Measurements from ENCODE around the gene PRTFDC1.

PRTFDC1 gene

DNA sequence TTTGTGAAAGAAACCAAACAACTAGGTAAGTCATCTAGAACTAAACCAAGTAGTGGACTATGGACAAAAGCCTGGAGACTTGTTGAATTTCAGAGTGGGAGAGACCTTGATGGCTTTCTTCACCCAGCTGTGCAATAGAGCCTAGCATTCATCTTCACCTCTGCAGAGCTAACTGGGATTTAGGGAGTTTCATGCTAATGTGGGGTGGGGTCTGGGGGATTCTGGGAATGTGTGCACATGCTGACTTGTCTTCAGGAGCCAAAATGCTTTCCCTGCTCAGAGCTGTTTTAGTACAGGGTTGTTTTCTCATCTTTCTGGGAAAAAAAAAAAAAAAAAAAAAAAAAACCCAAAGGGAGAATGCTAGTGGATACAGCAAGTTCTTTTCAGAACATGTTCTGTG, 147.4 kb downstream of the PRTFDC1 start:
- CTCF ChIA-PET: interaction anchor here (0.6 kb wide), 2 partner anchors 10 to 81 kb away, joined by 3 to 5 read pairs; no protein-coding TSS in a partner anchor
- DNase-seq (ENCODE audit: low spot score): no peak
- no peak overlapping the region for H3K27ac ChIP-seq
- POLR2A ChIA-PET (ENCODE audit: low non-redundant PET): no interaction called here
- no peak for TF ChIP-seq CTCF (conservative IDR thresholded peaks at IDR 0.05; ENCODE audit: low read depth)

GRCh38 chr10:24804392-24804791, 148.0 kb downstream of the PRTFDC1 start:
- TF ChIP-seq CTCF (conservative IDR thresholded peaks at IDR 0.05; ENCODE audit: low read depth): no peak
- ChIA-PET CTCF (interaction anchor here (0.6 to 0.7 kb wide), 2 partner anchors 81 to 159 kb away, joined by 3 read pairs; no protein-coding TSS in a partner anchor), POLR2A (ENCODE audit: low non-redundant PET) (no interaction called here)
- DNase-seq (ENCODE audit: low spot score): no peak
- no peak overlapping the region for H3K27ac ChIP-seq

- no peak for TF ChIP-seq CTCF (conservative IDR thresholded peaks at IDR 0.05; ENCODE audit: low read depth)
- H3K27ac ChIP-seq: no peak overlapping the region
- ChIA-PET CTCF (interaction anchor here (0.6 kb wide), 1 partner anchor 44 kb away, joined by 3 read pairs; no protein-coding TSS in a partner anchor), POLR2A (ENCODE audit: low non-redundant PET) (no interaction called here)
- no peak for DNase-seq (ENCODE audit: low spot score)
These were observed 150.0 kb downstream of the PRTFDC1 start for GRCh38 chr10:24802378-24802777.

DNA sequence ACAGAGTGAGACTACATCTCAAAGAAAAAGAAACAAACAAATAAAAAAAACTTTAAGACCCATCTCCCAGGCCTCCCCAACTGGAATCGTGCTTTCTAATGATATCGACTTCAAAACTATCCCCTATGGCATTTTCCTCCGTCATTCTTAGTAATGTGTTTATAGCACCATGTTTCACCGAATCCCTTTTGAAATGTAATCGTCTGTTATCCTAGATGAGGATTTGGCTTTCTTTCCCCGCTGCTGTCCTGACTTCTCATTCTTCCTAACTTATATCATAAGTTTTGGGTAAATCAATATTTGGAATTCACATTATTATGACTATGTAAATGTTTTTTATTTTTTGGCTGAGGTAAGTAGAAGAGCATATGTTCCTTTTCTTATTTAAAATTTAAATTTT, 151.5 kb downstream of the PRTFDC1 start:
- POLR2A ChIA-PET (ENCODE audit: low non-redundant PET): no interaction called here
- CTCF ChIA-PET: interaction anchor here (0.6 kb wide), 1 partner anchor 33 kb away, joined by 4 read pairs; no protein-coding TSS in a partner anchor
- H3K27ac ChIP-seq: no peak overlapping the region
- TF ChIP-seq CTCF (conservative IDR thresholded peaks at IDR 0.05; ENCODE audit: low read depth): no peak
- DNase-seq (ENCODE audit: low spot score): no peak
